DMS79 (cell line): ENCODE results near the gene EHBP1.
"Not testable (repeated sequence)": the region's sequence is repeated elsewhere in the genome, so short reads cannot be mapped to it uniquely, and the experiment has no call there.

ENCODE experiments used
- DNase-seq: peaks from one replicate; lab custom pipeline; 2025; lab: John Stamatoyannopoulos, UW

EHBP1 gene

GRCh38 chr2:63019686-63020085 lies 314.2 kb downstream of the EHBP1 start:
- not testable (repeated sequence) for DNase-seq

GRCh38 chr2:63023444-63023843 lies 317.9 kb downstream of the EHBP1 start:
- DNase-seq = no peak

GRCh38 chr2:63027220-63027619 lies 321.7 kb downstream of the EHBP1 start:
- DNase-seq = no peak

GRCh38 chr2:63029058-63029457 lies 323.5 kb downstream of the EHBP1 start:
- no peak for DNase-seq

- no peak for DNase-seq
Measured at GRCh38 chr2:63034526-63034925, 329.0 kb downstream of the EHBP1 start.

- DNase-seq = no peak
Measured at GRCh38 chr2:63035169-63035568, 329.7 kb downstream of the EHBP1 start.

GRCh38 chr2:63035660-63036059 lies 330.1 kb downstream of the EHBP1 start:
- DNase-seq = no peak

GRCh38 chr2:63038034-63038433 lies 332.5 kb downstream of the EHBP1 start:
- DNase-seq = no peak

- no peak for DNase-seq
Measured at GRCh38 chr2:63040586-63040985, 335.1 kb downstream of the EHBP1 start.

- DNase-seq = no peak
Measured at GRCh38 chr2:63041592-63041991, 336.1 kb downstream of the EHBP1 start.

GRCh38 chr2:63044362-63045327 lies 339.1 kb downstream of the EHBP1 start:
- no peak for DNase-seq

GRCh38 chr2:63046552-63046951 lies 341.0 kb downstream of the EHBP1 start:
- DNase-seq = no peak

- DNase-seq = no peak
Measured at GRCh38 chr2:63046961-63047320, 341.4 kb downstream of the EHBP1 start.

- peak; percentile 4 for DNase-seq
Measured at GRCh38 chr2:63047321-63048279, 342.1 kb downstream of the EHBP1 start.

GRCh38 chr2:63048367-63049171 lies 343.1 kb downstream of the EHBP1 start:
- no peak for DNase-seq

GRCh38 chr2:63049211-63049969 lies 343.9 kb downstream of the EHBP1 start:
- no peak for DNase-seq

- peak; percentile 60 for DNase-seq
Measured at GRCh38 chr2:63049970-63050333, 344.4 kb downstream of the EHBP1 start.

GRCh38 chr2:63050334-63051041 lies 345.0 kb downstream of the EHBP1 start, which contains the start of gene OTX1:
OTX1 (plus strand) TSS chr2:63050830; CDS start chr2:63052991, 2,161 bp downstream.
- DNase-seq = peak; percentile 65

- no peak for DNase-seq
Measured at GRCh38 chr2:63051042-63051794, 345.7 kb downstream of the EHBP1 start.
